Breast epithelium (tissue), 3 donors: ENCODE data around the gene IRF2BPL.

ENCODE experiments used
- CTCF ChIP-seq, 3 donors: fragments of 450-650 bp; IDR thresholded peaks; one replicate each; pipeline ENCODE4 v1.5.1; 2016 to 2017; ENCODE audit warnings: antibody characterized with exemption in 3 of 3, mild to moderate bottlenecking in 3 of 3, moderate library complexity in 3 of 3
- POLR2A ChIP-seq: fragments of 450-650 bp; IDR thresholded peaks from one replicate; pipeline ENCODE4 v1.6.1; 2016; ENCODE audit warnings: antibody characterized with exemption, mild to moderate bottlenecking, moderate library complexity
- POLR2AphosphoS5 ChIP-seq, 3 donors: sonication (generic); formaldehyde crosslinking; IDR thresholded peaks; one replicate each; pipeline ENCODE4 v1.6.1; 2017; ENCODE audit warnings: antibody characterized with exemption in 3 of 3

GRCh38 chr14:77058785-77059184, 30.3 kb upstream of the IRF2BPL start:
- TF ChIP-seq CTCF (IDR thresholded peaks at IDR 0.05) (no peak), POLR2A (no peak), POLR2AphosphoS5 (IDR thresholded peaks at IDR 0.05) (no peak)
